MCF 10A (cell line): ENCODE results near the gene HSD17B12. TPM values are rescaled to one million over a fixed set of nuclear protein-coding genes. Genes with fewer than 3 reads are reported as not detected.
A peak's percentile ranks its signal among the peaks of the same experiment; 100 is the strongest.

Experiments used
- Bru-seq: library from RNA; stranded (reverse); fragments of 400-500 nt; gene quantifications from one replicate; lab custom pipeline; 2021; lab: Mats Ljungman, UMichigan
- BruChase-seq, 2 experiments: library from RNA; stranded (reverse); fragments of 400-500 nt; gene quantifications; one replicate each; lab custom pipeline; 2021; lab: Mats Ljungman, UMichigan
- BruUV-seq: library from RNA; stranded (reverse); fragments of 400-500 nt; replicated peaks from 2 replicates; lab custom pipeline; 2021; lab: Mats Ljungman, UMichigan
- CTCF ChIA-PET: fragments of 300-600 bp; sonication (Branson Sonifier 250); formaldehyde crosslinking; extraction: SDS; loops from one replicate; lab custom pipeline; 2021; ENCODE audit warnings: antibody characterized with exemption, inconsistent platforms; lab: Yijun Ruan, JAX
- POLR2A ChIA-PET: fragments of 300-600, 350-650 bp; sonication (Branson Sonifier 250); formaldehyde crosslinking; extraction: SDS; loops from one replicate; lab custom pipeline; 2020; ENCODE audit warnings: antibody characterized with exemption, inconsistent platforms; lab: Yijun Ruan, JAX
- DNase-seq: peaks from one replicate; pipeline ENCODE4 v3.0.0-alpha.2; 2018; ENCODE audit not compliant: unreplicated experiment
- H3K27ac Mint-ChIP-seq: one replicate; pipeline ENCODE4 v1.8.0; 2022; ENCODE audit warnings: mild to moderate bottlenecking, low read depth, mixed read lengths; ENCODE audit not compliant: unreplicated experiment
- H3K27me3 Mint-ChIP-seq: one replicate; pipeline ENCODE4 v1.8.0; 2022; ENCODE audit warnings: mixed read lengths; ENCODE audit not compliant: insufficient read depth, unreplicated experiment
- H3K36me3 Mint-ChIP-seq: one replicate; pipeline ENCODE4 v1.8.0; 2022; ENCODE audit warnings: mild to moderate bottlenecking, moderate library complexity, mixed read lengths; ENCODE audit not compliant: insufficient read depth, unreplicated experiment
- H3K4me1 Mint-ChIP-seq: one replicate; pipeline ENCODE4 v1.8.0; 2022; ENCODE audit warnings: mixed read lengths; ENCODE audit not compliant: insufficient read depth, unreplicated experiment
- H3K4me3 Mint-ChIP-seq: one replicate; pipeline ENCODE4 v1.8.0; 2022; ENCODE audit warnings: mild to moderate bottlenecking, moderate library complexity, mixed read lengths; ENCODE audit not compliant: unreplicated experiment
- H3K9me3 Mint-ChIP-seq: one replicate; pipeline ENCODE4 v1.8.0; 2022; ENCODE audit warnings: mixed read lengths; ENCODE audit not compliant: unreplicated experiment
- intact Hi-C: fragments of 100-400 bp; cut with micrococcal nuclease; formaldehyde crosslinking; loops from 2 replicates; pipeline ENCODE4 v1.14.1; 2022
- long read RNA-seq: library from polyadenylated mRNA; stranded (forward); transcript quantifications from one replicate; pipeline ENCODE4 v2.0.0, GENCODE V29; 2022
- total RNA-seq: library from RNA; stranded (reverse); gene quantifications from 2 replicates; pipeline ENCODE4 v1.2.3, GENCODE V29; 2022
- TF ChIP-seq, protein P1 (sequence below): fragments of 200-600 bp; IDR thresholded peaks from one replicate; pipeline ENCODE4 v1.8.0; 2022; ENCODE audit warnings: antibody characterized with exemption, mild to moderate bottlenecking; ENCODE audit not compliant: unreplicated experiment

Gene HSD17B12
- total RNA-seq (110 and 117 TPM in 2 replicates), Bru-seq, nascent RNA (percentile 92 among the genes with signal in this experiment), BruChase-seq, experiment 1, labeled RNA remaining after a 6-hour chase (percentile 96 among the genes with signal in this experiment), BruChase-seq, experiment 2, labeled RNA remaining after a 2-hour chase (percentile 92 among the genes with signal in this experiment)
- long read RNA-seq, full-length matches to known transcripts, result 358 of 407 reads
- long read RNA-seq, partial matches to known transcripts, result 3 of 407 reads
- long read RNA-seq, other reads (novel, unspliced or antisense), result 46 of 407 reads

GRCh38 chr11:43680521-43681400 lies at the start of gene HSD17B12:
HSD17B12 (plus strand) TSS chr11:43680738; CDS start chr11:43680828, 90 bp downstream.
- POLR2A ChIA-PET, result interaction anchor here (0.6 to 1.6 kb wide), 13 partner anchors 9 to 369 kb away, joined by 3 to 9 read pairs (median 4); partner anchors contain the start of gene API5
- BruUV-seq, result no TSS peak
- Mint-ChIP-seq H3K27ac (peak within 1 kb of the TSS; percentile 98), H3K27me3 (no peaks in the 10 kb centered on the region), H3K4me3 (peak within 1 kb of the TSS; percentile 83), H3K4me1 (peaks cover 8% of the 10 kb centered on the region), H3K36me3 (peaks cover 29% of the 10 kb centered on the region), H3K9me3 (no peaks in the 10 kb centered on the region)
- intact Hi-C loops, result loop anchor here (5.0 kb wide), 1 partner anchor 152 kb away; no protein-coding TSS in a partner anchor
- TF ChIP-seq, protein P1, sequence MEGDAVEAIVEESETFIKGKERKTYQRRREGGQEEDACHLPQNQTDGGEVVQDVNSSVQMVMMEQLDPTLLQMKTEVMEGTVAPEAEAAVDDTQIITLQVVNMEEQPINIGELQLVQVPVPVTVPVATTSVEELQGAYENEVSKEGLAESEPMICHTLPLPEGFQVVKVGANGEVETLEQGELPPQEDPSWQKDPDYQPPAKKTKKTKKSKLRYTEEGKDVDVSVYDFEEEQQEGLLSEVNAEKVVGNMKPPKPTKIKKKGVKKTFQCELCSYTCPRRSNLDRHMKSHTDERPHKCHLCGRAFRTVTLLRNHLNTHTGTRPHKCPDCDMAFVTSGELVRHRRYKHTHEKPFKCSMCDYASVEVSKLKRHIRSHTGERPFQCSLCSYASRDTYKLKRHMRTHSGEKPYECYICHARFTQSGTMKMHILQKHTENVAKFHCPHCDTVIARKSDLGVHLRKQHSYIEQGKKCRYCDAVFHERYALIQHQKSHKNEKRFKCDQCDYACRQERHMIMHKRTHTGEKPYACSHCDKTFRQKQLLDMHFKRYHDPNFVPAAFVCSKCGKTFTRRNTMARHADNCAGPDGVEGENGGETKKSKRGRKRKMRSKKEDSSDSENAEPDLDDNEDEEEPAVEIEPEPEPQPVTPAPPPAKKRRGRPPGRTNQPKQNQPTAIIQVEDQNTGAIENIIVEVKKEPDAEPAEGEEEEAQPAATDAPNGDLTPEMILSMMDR, result no peak
- DNase-seq, result peak; percentile 93
- CTCF ChIA-PET, result interaction anchor here (0.8 kb wide), 1 partner anchor 176 kb away, joined by 3 read pairs; no protein-coding TSS in a partner anchor

- Mint-ChIP-seq H3K4me1 (no peaks in the 10 kb centered on the region), H3K27ac (no peak overlapping the region), H3K4me3 (no peak overlapping the region), H3K36me3 (no peaks in the 10 kb centered on the region), H3K9me3 (no peaks in the 10 kb centered on the region), H3K27me3 (peaks cover 92% of the 10 kb centered on the region)
- no TSS peak for BruUV-seq
- ChIA-PET CTCF (interaction anchor here (1.5 kb wide), 1 partner anchor 13 kb away, joined by 4 read pairs; no protein-coding TSS in a partner anchor), POLR2A (interaction anchor here (0.7 kb wide), 1 partner anchor 135 kb away, joined by 3 read pairs; no protein-coding TSS in a partner anchor)
- intact Hi-C loops, result no loop called here
- no peak for DNase-seq
- TF ChIP-seq, protein P1, result no peak
Observed at GRCh38 chr11:43631732-43632131, 48.8 kb upstream of the HSD17B12 start.

- Mint-ChIP-seq H3K4me3 (no peak overlapping the region), H3K9me3 (no peaks in the 10 kb centered on the region), H3K36me3 (no peaks in the 10 kb centered on the region), H3K27me3 (peaks cover 97% of the 10 kb centered on the region), H3K4me1 (no peaks in the 10 kb centered on the region), H3K27ac (no peak overlapping the region)
- TF ChIP-seq, protein P1, result no peak
- ChIA-PET CTCF (interaction anchor here (1.2 to 1.5 kb wide), 2 partner anchors 12 to 58 kb away, joined by 3 to 4 read pairs; no protein-coding TSS in a partner anchor), POLR2A (interaction anchor here (0.7 kb wide), 1 partner anchor 135 kb away, joined by 3 read pairs; no protein-coding TSS in a partner anchor)
- DNase-seq, result no peak
- intact Hi-C loops, result no loop called here
- BruUV-seq, result no TSS peak
Observed at GRCh38 chr11:43632181-43632580, 48.4 kb upstream of the HSD17B12 start.
